PC-9 (cell line): ENCODE results near the gene NPS. TPM values are rescaled to one million over a fixed set of nuclear protein-coding genes. Genes with fewer than 3 reads are reported as not detected.

Experiments
- BruUV-seq: library from RNA; stranded (reverse); fragments of 400-500 nt; replicated peaks from 2 replicates; lab custom pipeline; 2021; lab: Mats Ljungman, UMichigan
- CTCF ChIA-PET: fragments of 300-600 bp; sonication (Branson Sonifier 250); formaldehyde crosslinking; loops from one replicate; lab custom pipeline; 2022; ENCODE audit warnings: antibody characterized with exemption; lab: Charles Lee
- POLR2A ChIA-PET: fragments of 300-600 bp; sonication (Branson Sonifier 250); formaldehyde crosslinking; loops from one replicate; lab custom pipeline; 2022; ENCODE audit warnings: antibody characterized with exemption; ENCODE audit not compliant: unreplicated experiment; lab: Charles Lee
- DNase-seq, 2 experiments: peaks; one replicate each; pipeline versions ENCODE4 v3.0.0 to v3.0.0-alpha.2; 2015 to 2022; ENCODE audit warnings: mixed read lengths in 1 of 2
- H2AFZ ChIP-seq: fragments of 200-600 bp; sonication (generic); 2 replicates; pipeline ENCODE4 v1.8.1; 2017; ENCODE audit warnings: antibody characterized with exemption
- H3F3A ChIP-seq: fragments of 200-600 bp; sonication (generic); 2 replicates; pipeline ENCODE4 v1.8.1; 2017; ENCODE audit warnings: antibody characterized with exemption, mild to moderate bottlenecking, low read depth; ENCODE audit not compliant: insufficient read depth
- H3K27ac ChIP-seq: fragments of 200-600 bp; sonication (generic); 2 replicates; pipeline ENCODE4 v1.6.1; 2016; ENCODE audit warnings: mixed run types
- H3K27me3 ChIP-seq: fragments of 200-600 bp; sonication (generic); 2 replicates; pipeline ENCODE4 v1.6.1; 2016; ENCODE audit warnings: low read depth, mixed run types; ENCODE audit not compliant: insufficient read depth
- H3K36me3 ChIP-seq: fragments of 200-600 bp; sonication (generic); 2 replicates; pipeline ENCODE4 v1.6.1; 2016; ENCODE audit warnings: low read depth, mixed run types
- H3K4me1 ChIP-seq: fragments of 200-600 bp; sonication (generic); replicated peaks from 2 replicates; pipeline ENCODE4 v1.6.1; 2016; ENCODE audit warnings: mixed run types; ENCODE audit not compliant: insufficient read depth
- H3K4me2 ChIP-seq: fragments of 200-600 bp; sonication (generic); 2 replicates; pipeline ENCODE4 v1.6.1; 2017; ENCODE audit warnings: mixed run types
- H3K4me3 ChIP-seq: fragments of 200-600 bp; sonication (generic); 2 replicates; pipeline ENCODE4 v1.6.1; 2016; ENCODE audit warnings: mixed run types
- H3K79me2 ChIP-seq: fragments of 200-600 bp; sonication (generic); 2 replicates; pipeline ENCODE4 v1.6.1; 2017; ENCODE audit warnings: low read depth, mixed run types
- H3K9me2 ChIP-seq: fragments of 200-600 bp; sonication (generic); 2 replicates; pipeline ENCODE4 v1.8.1; 2017; ENCODE audit warnings: mild to moderate bottlenecking; ENCODE audit not compliant: insufficient read depth
- H3K9me3 ChIP-seq: fragments of 200-600 bp; sonication (generic); 2 replicates; pipeline ENCODE4 v1.8.1; 2016; ENCODE audit warnings: low read depth; ENCODE audit not compliant: insufficient read depth
- H4K20me1 ChIP-seq: fragments of 200-600 bp; sonication (generic); 2 replicates; pipeline ENCODE4 v1.8.1; 2017; ENCODE audit not compliant: insufficient read depth
- EZH2 ChIP-seq: fragments of 200-600 bp; sonication (generic); IDR thresholded peaks from 2 replicates; pipeline ENCODE4 v1.8.0; 2017; ENCODE audit warnings: antibody characterized with exemption, low read depth
- intact Hi-C: fragments of 100-400 bp; cut with micrococcal nuclease; formaldehyde crosslinking; loops from one replicate; pipeline ENCODE4 v1.10.0; 2022; ENCODE audit not compliant: unreplicated experiment
- total RNA-seq: library from RNA; stranded (reverse); gene quantifications from 2 replicates; pipeline ENCODE4 v1.2.3, GENCODE V29; 2021
- TF ChIP-seq, protein P1 (sequence below): fragments of 200-600 bp; sonication (generic); conservative IDR thresholded peaks from 2 replicates; pipeline ENCODE4 v1.6.1; 2017; ENCODE audit warnings: mixed run types, antibody characterized with exemption, mild to moderate bottlenecking, moderate library complexity

Gene NPS
- total RNA-seq, 1 experiment from 2014 or later: not detected

DNA sequence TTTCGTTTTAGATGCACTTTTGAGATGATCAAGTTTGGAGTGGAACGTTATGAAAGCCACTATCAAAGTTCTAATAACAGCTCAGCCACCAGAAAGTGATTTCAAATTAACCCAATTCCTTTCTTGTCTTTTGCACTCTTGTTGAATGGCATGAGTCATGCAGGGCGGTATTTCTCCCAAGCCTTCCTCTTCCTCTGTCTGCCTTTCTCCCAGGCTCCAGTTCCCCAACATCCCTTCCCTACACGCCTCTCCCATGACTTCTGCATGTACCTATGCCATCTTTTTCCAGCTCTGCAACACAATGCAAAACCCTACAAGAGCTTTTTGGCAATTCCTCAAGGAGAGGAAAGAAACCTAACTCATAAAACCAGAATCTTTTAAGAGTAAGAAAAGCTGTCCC, 21.8 kb upstream of the NPS start:
- BruUV-seq: no TSS peak
- Histone ChIP-seq H3K9me2 (no peaks in the 10 kb centered on the region), H3K27me3 (peaks cover 54% of the 10 kb centered on the region), H3K79me2 (no peaks in the 10 kb centered on the region), H4K20me1 (no peaks in the 10 kb centered on the region), H3K4me1 (no peaks in the 10 kb centered on the region), H3F3A (no peaks in the 10 kb centered on the region), H3K4me2 (no peak overlapping the region), H3K9me3 (no peaks in the 10 kb centered on the region), H2AFZ (no peak overlapping the region), H3K36me3 (no peaks in the 10 kb centered on the region), H3K27ac (no peak overlapping the region), H3K4me3 (no peak overlapping the region)
- intact Hi-C loops: no loop called here
- ChIA-PET POLR2A (no interaction called here), CTCF (no interaction called here)
- TF ChIP-seq, protein P1, sequence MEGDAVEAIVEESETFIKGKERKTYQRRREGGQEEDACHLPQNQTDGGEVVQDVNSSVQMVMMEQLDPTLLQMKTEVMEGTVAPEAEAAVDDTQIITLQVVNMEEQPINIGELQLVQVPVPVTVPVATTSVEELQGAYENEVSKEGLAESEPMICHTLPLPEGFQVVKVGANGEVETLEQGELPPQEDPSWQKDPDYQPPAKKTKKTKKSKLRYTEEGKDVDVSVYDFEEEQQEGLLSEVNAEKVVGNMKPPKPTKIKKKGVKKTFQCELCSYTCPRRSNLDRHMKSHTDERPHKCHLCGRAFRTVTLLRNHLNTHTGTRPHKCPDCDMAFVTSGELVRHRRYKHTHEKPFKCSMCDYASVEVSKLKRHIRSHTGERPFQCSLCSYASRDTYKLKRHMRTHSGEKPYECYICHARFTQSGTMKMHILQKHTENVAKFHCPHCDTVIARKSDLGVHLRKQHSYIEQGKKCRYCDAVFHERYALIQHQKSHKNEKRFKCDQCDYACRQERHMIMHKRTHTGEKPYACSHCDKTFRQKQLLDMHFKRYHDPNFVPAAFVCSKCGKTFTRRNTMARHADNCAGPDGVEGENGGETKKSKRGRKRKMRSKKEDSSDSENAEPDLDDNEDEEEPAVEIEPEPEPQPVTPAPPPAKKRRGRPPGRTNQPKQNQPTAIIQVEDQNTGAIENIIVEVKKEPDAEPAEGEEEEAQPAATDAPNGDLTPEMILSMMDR: no peak
- DNase-seq: no peak

- ChIA-PET CTCF (no interaction called here), POLR2A (no interaction called here)
- no peak for DNase-seq
- Histone ChIP-seq H3K9me2 (no peaks in the 10 kb centered on the region), H3K4me1 (no peaks in the 10 kb centered on the region), H3K9me3 (no peaks in the 10 kb centered on the region), H3K27me3 (peaks cover 54% of the 10 kb centered on the region), H2AFZ (no peak overlapping the region), H3K4me3 (no peak overlapping the region), H4K20me1 (no peaks in the 10 kb centered on the region), H3K4me2 (no peak overlapping the region), H3K79me2 (no peaks in the 10 kb centered on the region), H3F3A (no peaks in the 10 kb centered on the region), H3K27ac (no peak overlapping the region), H3K36me3 (no peaks in the 10 kb centered on the region)
- no peak for TF ChIP-seq EZH2
- TF ChIP-seq, protein P1: no peak
- intact Hi-C loops: no loop called here
- BruUV-seq: no TSS peak
Observed at GRCh38 chr10:127527891-127528290, 21.2 kb upstream of the NPS start.

- Histone ChIP-seq H3K36me3 (no peaks in the 10 kb centered on the region), H3K9me2 (no peaks in the 10 kb centered on the region), H3K27me3 (peaks cover 70% of the 10 kb centered on the region), H3K79me2 (no peaks in the 10 kb centered on the region), H3K4me1 (no peaks in the 10 kb centered on the region), H4K20me1 (no peaks in the 10 kb centered on the region), H3F3A (no peaks in the 10 kb centered on the region), H2AFZ (no peak overlapping the region), H3K9me3 (no peaks in the 10 kb centered on the region), H3K4me3 (no peak overlapping the region), H3K4me2 (no peak overlapping the region), H3K27ac (no peak overlapping the region)
- TF ChIP-seq EZH2: no peak
- TF ChIP-seq, protein P1: no peak
- ChIA-PET CTCF (no interaction called here), POLR2A (no interaction called here)
- no TSS peak for BruUV-seq
- DNase-seq: no peak
- intact Hi-C loops: no loop called here
Observed at GRCh38 chr10:127532193-127532592, 16.9 kb upstream of the NPS start.
